ENCODE results near the gene RNU6-9. TPM values are rescaled to one million over a fixed set of nuclear protein-coding genes. Genes with fewer than 3 reads are reported as not detected.

The RNU6-9 gene
- total RNA-seq, 4 donors from 2014 or later: not detected

DNA sequence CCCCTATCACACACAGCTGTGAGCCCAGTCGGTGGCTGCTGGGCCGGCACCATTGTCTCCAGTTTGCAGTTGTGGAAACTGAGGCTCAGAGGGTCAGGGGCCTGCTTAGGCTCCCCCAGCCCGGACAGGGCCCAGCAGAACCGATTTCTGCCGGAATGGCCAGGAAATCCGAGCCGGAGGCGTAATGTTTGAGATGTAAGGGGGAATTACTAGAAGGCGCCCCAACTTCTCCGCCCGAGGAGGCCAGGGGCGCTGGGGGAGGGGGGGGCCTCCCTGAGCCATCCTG, 24.8 kb downstream of the RNU6-9 start:
- TF ChIP-seq, protein P1, sequence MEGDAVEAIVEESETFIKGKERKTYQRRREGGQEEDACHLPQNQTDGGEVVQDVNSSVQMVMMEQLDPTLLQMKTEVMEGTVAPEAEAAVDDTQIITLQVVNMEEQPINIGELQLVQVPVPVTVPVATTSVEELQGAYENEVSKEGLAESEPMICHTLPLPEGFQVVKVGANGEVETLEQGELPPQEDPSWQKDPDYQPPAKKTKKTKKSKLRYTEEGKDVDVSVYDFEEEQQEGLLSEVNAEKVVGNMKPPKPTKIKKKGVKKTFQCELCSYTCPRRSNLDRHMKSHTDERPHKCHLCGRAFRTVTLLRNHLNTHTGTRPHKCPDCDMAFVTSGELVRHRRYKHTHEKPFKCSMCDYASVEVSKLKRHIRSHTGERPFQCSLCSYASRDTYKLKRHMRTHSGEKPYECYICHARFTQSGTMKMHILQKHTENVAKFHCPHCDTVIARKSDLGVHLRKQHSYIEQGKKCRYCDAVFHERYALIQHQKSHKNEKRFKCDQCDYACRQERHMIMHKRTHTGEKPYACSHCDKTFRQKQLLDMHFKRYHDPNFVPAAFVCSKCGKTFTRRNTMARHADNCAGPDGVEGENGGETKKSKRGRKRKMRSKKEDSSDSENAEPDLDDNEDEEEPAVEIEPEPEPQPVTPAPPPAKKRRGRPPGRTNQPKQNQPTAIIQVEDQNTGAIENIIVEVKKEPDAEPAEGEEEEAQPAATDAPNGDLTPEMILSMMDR (IDR thresholded peaks at IDR 0.05; ENCODE audit: low read depth): no peak

DNA sequence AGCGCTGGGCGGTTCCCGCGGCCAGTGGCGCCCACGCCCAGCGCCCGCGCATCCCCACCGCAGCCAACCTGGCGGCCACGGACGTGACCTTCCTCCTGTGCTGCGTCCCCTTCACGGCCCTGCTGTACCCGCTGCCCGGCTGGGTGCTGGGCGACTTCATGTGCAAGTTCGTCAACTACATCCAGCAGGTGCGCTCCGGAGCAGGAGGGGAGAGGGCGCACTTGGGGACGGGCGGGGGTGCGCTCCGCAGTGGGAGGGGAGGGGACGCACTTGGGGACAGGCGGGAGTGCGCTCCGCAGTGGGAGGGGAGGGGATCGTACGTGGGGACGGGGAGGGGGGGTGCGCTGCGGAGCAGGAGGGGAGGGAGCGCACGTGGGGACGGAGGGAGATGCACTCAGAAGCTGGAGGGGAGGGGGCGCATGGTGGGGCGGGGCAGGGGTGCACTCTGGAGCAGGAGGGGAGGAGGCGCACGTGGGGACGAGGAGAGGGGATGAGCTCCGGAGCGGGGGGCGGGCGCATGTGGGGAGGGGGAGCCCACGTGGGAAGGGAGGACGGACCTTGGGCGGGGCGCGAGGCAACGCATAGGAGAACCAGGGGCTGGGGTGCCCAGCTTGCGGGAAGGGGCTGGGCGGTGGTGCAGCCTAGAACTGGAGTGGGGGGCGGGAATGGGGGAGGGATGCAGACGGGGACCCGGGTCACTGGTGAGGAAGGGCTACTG, 25.4 kb downstream of the RNU6-9 start:
- TF ChIP-seq, protein P1 (IDR thresholded peaks at IDR 0.05; ENCODE audit: low read depth): no peak

DNA sequence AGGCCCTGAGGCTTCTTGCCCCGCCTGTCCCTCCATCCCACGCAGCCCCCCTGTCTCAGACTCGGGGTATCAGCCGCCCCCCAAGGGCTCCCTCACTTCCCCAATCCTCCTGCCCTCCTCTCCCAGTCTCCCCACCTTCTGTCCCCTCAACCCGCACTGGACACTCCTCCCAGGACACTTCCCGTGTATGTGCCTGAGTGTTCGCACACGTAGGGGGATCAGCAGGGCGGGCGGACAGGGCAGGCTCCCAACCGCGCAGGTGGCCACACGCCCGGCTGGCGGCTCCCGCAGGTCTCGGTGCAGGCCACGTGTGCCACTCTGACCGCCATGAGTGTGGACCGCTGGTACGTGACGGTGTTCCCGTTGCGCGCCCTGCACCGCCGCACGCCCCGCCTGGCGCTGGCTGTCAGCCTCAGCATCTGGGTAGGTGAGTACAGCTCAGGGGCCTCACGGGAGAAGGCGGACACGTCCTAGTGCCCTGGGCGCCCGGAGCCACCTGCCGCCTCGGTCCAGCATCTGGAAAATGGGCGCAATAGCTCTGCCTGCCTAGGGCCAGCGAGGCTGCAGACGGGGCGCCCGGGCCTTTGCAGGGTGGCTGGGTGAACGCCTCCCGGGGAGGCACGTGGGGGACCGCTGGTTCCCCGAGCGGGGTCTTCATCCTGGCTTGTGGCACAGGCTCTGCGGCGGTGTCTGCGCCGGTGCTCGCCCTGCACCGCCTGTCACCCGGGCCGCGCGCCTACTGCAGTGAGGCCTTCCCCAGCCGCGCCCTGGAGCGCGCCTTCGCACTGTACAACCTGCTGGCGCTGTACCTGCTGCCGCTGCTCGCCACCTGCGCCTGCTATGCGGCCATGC, 26.1 kb downstream of the RNU6-9 start:
- TF ChIP-seq, protein P1 (IDR thresholded peaks at IDR 0.05; ENCODE audit: low read depth): no peak

DNA sequence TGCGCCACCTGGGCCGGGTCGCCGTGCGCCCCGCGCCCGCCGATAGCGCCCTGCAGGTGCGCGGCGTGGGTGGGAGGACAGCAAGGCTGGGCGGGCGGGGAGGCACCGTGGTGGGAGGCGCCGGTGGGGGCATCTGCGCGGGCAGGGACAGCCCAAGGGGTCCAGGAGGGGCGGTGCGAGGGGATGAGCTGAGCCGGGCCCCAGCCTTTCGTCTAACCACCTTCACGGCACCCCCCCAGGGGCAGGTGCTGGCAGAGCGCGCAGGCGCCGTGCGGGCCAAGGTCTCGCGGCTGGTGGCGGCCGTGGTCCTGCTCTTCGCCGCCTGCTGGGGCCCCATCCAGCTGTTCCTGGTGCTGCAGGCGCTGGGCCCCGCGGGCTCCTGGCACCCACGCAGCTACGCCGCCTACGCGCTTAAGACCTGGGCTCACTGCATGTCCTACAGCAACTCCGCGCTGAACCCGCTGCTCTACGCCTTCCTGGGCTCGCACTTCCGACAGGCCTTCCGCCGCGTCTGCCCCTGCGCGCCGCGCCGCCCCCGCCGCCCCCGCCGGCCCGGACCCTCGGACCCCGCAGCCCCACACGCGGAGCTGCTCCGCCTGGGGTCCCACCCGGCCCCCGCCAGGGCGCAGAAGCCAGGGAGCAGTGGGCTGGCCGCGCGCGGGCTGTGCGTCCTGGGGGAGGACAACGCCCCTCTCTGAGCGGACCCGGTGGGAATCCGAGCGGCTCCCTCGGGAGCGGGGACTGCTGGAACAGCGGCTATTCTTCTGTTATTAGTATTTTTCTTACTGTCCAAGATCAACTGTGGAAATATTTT, 27.0 kb downstream of the RNU6-9 start:
- TF ChIP-seq, protein P1 (IDR thresholded peaks at IDR 0.05; ENCODE audit: low read depth): no peak

DNA sequence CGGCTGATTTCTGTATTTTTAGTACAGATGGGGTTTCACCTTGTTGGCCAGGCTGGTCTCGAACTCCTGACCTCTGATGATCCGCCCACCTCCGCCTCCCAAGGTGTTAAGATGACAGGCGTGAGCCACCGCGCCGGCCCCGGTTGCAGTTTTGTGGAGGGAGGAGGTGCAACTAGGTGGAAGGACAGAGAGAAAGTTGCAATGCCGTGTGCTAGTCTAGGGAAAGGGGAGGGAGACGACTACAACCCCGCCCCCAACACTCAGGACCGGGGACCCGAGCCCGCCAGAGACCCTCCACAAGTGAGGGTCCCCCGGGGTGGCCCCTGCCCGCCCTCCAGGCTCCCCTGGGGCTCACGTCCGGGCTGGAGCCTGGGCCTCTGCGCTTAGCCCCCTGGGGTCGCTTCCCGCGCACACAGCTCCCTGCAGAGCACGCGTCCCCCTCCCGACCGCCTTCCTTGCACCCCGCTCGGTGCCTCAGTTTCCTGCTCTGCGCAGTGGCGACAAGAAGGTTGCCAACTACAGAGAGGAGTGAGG, 31.3 kb downstream of the RNU6-9 start:
- TF ChIP-seq, protein P1 (IDR thresholded peaks at IDR 0.05; ENCODE audit: low read depth): no peak

DNA sequence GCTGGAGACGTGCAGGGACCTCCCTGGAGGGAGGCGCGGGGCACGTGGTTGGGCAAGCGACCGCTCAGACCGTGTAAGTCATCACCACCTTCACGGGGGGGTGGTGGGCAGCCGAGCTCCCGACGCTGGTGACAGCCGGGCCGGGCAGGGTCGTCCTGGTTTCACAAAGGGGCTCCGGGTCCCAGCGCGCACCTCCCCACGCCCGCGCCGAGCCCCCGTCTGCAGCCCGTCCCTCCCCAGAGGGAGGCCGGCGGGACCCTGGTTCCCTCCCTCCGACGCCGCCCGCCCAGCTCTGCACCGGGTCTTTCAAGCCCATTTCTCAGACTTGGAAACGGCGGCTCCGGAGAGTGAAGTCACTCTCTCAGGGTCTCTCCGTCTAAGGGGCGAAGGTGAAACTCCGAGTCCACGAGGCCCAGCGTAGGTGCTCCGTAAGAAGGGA, 31.8 kb downstream of the RNU6-9 start:
- TF ChIP-seq, protein P1 (IDR thresholded peaks at IDR 0.05; ENCODE audit: low read depth): no peak
